K562 (cell line): ENCODE results near the gene CHAT. TPM values are rescaled to one million over a fixed set of nuclear protein-coding genes. Genes with fewer than 3 reads are reported as not detected.

Experiments used
- ATAC-seq: fragments of 200-7000 bp; cut with Tn5 transposase; 3 replicates; pipeline ENCODE4 v1.9.1; 2020; ENCODE audit warnings: moderate library complexity
- Bru-seq: library from RNA; stranded (reverse); fragments of 400-500 nt; gene quantifications from one replicate; lab custom pipeline; 2021; lab: Mats Ljungman, UMichigan
- BruChase-seq, 2 experiments: library from RNA; stranded (reverse); fragments of 400-500 nt; gene quantifications; one replicate each; lab custom pipeline; 2021; lab: Mats Ljungman, UMichigan
- BruUV-seq: library from RNA; stranded (reverse); fragments of 400-500 nt; replicated peaks from 2 replicates; lab custom pipeline; 2021; lab: Mats Ljungman, UMichigan
- CTCF ChIA-PET: fragments of 300-600 bp; formaldehyde crosslinking; extraction: SDS; loops from one replicate; lab custom pipeline; 2021; ENCODE audit warnings: low intra/inter-chr PET ratio; lab: Yijun Ruan, JAX
- POLR2A ChIA-PET: fragments of 300-600, 350-650 bp; sonication (Branson Sonifier 250); formaldehyde crosslinking; extraction: SDS; loops from one replicate; lab custom pipeline; 2021; ENCODE audit warnings: antibody characterized with exemption, inconsistent platforms; lab: Yijun Ruan, JAX
- DNase-seq, 4 experiments: peaks; one replicate each; pipeline versions ENCODE4 v3.0.0 to v3.0.0-alpha.2; 2011 to 2018; ENCODE audit warnings: low spot score in 3 of 4, mixed read lengths in 3 of 4; ENCODE audit errors: extremely low read depth in 1 of 4
- FAIRE-seq: peaks from 2 replicates; lab custom pipeline; 2011; peaks lifted over from hg19 to GRCh38; lab: Jason Lieb, UNC
- H2AFZ ChIP-seq: 2 replicates; pipeline ENCODE4 v1.6.0; 2011; ENCODE audit warnings: low read depth, low read length, control low read depth, inconsistent platforms
- H3K27ac ChIP-seq: fragments of 200-600 bp; 3 replicates; pipeline ENCODE4 v1.8.0; 2011; ENCODE audit warnings: low read depth, mild to moderate bottlenecking, control low read depth, inconsistent platforms, low read length, moderate library complexity, mixed read lengths; ENCODE audit errors: extremely low read depth
- H3K27me3 ChIP-seq, 2 experiments: fragments of 300-600 bp in 1 of 2; 2 replicates in 1 of 2; 3 replicates in 1 of 2; pipeline versions ENCODE4 v1.6.0 to v1.8.0; 2011; ENCODE audit warnings: inconsistent platforms in 2 of 2, low read length in 2 of 2, mild to moderate bottlenecking in 1 of 2, mixed read lengths in 1 of 2, moderate library complexity in 1 of 2; ENCODE audit not compliant: control insufficient read depth in 2 of 2, insufficient read depth in 2 of 2
- H3K36me3 ChIP-seq: fragments of 300-600 bp; 3 replicates; pipeline ENCODE4 v1.8.0; 2011; ENCODE audit warnings: mild to moderate bottlenecking, low read length, inconsistent platforms; ENCODE audit not compliant: control insufficient read depth, insufficient read depth
- H3K4me1 ChIP-seq, 2 experiments: fragments of 200-600 bp in 1 of 2; replicated peaks in 1 of 2; 2 replicates in 1 of 2; 3 replicates in 1 of 2; pipeline versions ENCODE4 v1.5.1 to v1.8.0; 2011; ENCODE audit warnings: inconsistent platforms in 2 of 2, low read length in 2 of 2, mild to moderate bottlenecking in 1 of 2, mixed read lengths in 1 of 2, moderate library complexity in 1 of 2; ENCODE audit not compliant: control insufficient read depth in 2 of 2, insufficient read depth in 2 of 2
- H3K4me2 ChIP-seq: 2 replicates; pipeline ENCODE4 v1.6.1; 2011; ENCODE audit warnings: low read length, control low read depth, inconsistent platforms, mixed read lengths; ENCODE audit not compliant: insufficient read depth
- H3K4me3 ChIP-seq: fragments of 200-600 bp; sonication (generic), shearing (Covaris generic); 2 replicates; pipeline ENCODE4 v1.5.1; 2016; ENCODE audit warnings: control low read depth, inconsistent platforms
- H3K79me2 ChIP-seq: fragments of 200-600 bp; 3 replicates; pipeline ENCODE4 v1.8.0; 2011; ENCODE audit warnings: low read length, inconsistent platforms; ENCODE audit not compliant: control insufficient read depth, insufficient read depth
- H3K9ac ChIP-seq, 2 experiments: 2 replicates each; pipeline versions ENCODE4 v1.6.0 to v1.6.1; 2011; ENCODE audit warnings: low read depth in 2 of 2, low read length in 2 of 2, control low read depth in 1 of 2, inconsistent platforms in 1 of 2, mild to moderate bottlenecking in 1 of 2, mixed read lengths in 1 of 2; ENCODE audit not compliant: insufficient read depth in 1 of 2
- H3K9me1 ChIP-seq: one replicate; pipeline ENCODE4 v1.6.0; 2011; ENCODE audit warnings: inconsistent platforms, mild to moderate bottlenecking, low read length, moderate library complexity; ENCODE audit not compliant: control insufficient read depth, insufficient read depth
- H3K9me3 ChIP-seq: replicated peaks from 2 replicates; pipeline ENCODE4 v1.5.1; 2011; ENCODE audit warnings: low read depth, low read length, inconsistent platforms; ENCODE audit not compliant: control insufficient read depth, insufficient read depth
- H4K20me1 ChIP-seq: replicated peaks from 2 replicates; pipeline ENCODE4 v1.6.1; 2011; ENCODE audit warnings: low read length, inconsistent platforms, mixed read lengths; ENCODE audit not compliant: control insufficient read depth, insufficient read depth
- CEBPG ChIP-seq, 3 experiments: fragments of 200-800 bp in 1 of 3; sonication (Bioruptor generic) in 1 of 3; sonication (generic) in 1 of 3; formaldehyde crosslinking in 1 of 3; IDR thresholded peaks in 2 of 3; conservative IDR thresholded peaks in 1 of 3; 2 replicates each; pipeline versions ENCODE4 v1.6.1 to v1.8.0; 2016 to 2022; ENCODE audit warnings: missing compliant biosample characterization in 2 of 3, missing genetic modification characterization in 2 of 3, mild to moderate bottlenecking in 1 of 3, missing genetic modification reagents in 1 of 3
- HMGN3 ChIP-seq: IDR thresholded peaks from 2 replicates; pipeline ENCODE4 v1.6.1; 2011; ENCODE audit warnings: borderline replicate concordance, low read depth, mild to moderate bottlenecking, mixed read lengths, low read length; ENCODE audit not compliant: insufficient read length; ENCODE audit errors: extremely low read depth
- MBD2 ChIP-seq: sonication (generic); IDR thresholded peaks from 2 replicates; pipeline ENCODE4 v1.6.1; 2016; ENCODE audit warnings: low read depth, borderline replicate concordance
- RNF219 ChIP-seq: fragments of 250-450 bp; sonication (Bioruptor Pico); IDR thresholded peaks from 2 replicates; pipeline ENCODE4 v1.5.0; 2022; ENCODE audit warnings: mild to moderate bottlenecking
- TCFL5 ChIP-seq: fragments of 250-450 bp; sonication (Bioruptor Pico); conservative IDR thresholded peaks from 2 replicates; pipeline ENCODE4 v1.6.1; 2021; ENCODE audit warnings: mild to moderate bottlenecking, moderate library complexity, matching md5 sums
- ZBTB5 ChIP-seq: fragments of 450-650 bp; IDR thresholded peaks from 2 replicates; pipeline ENCODE4 v1.6.1; 2017; ENCODE audit warnings: antibody characterized with exemption
- ZBTB8A ChIP-seq: fragments of 450-650 bp; IDR thresholded peaks from 2 replicates; pipeline ENCODE4 v1.6.1; 2018; ENCODE audit warnings: mild to moderate bottlenecking, moderate library complexity; ENCODE audit not compliant: partially characterized antibody
- ZNF121 ChIP-seq: sonication (generic); formaldehyde crosslinking; conservative IDR thresholded peaks from 2 replicates; pipeline ENCODE4 v1.8.0; 2022; ENCODE audit warnings: missing genetic modification reagents
- ZNF133 ChIP-seq: fragments of 250-450 bp; sonication (Bioruptor Pico); IDR thresholded peaks from 2 replicates; pipeline ENCODE4 v1.4.0; 2020; ENCODE audit warnings: mild to moderate bottlenecking
- ZNF232 ChIP-seq: sonication (generic); formaldehyde crosslinking; IDR thresholded peaks from 2 replicates; pipeline ENCODE4 v1.8.0; 2022; ENCODE audit warnings: mild to moderate bottlenecking, missing genetic modification reagents
- ZNF699 ChIP-seq: fragments of 250-450 bp; sonication (Bioruptor Pico); IDR thresholded peaks from 2 replicates; pipeline ENCODE4 v1.8.0; 2021; ENCODE audit warnings: mild to moderate bottlenecking, moderate library complexity; ENCODE audit not compliant: insufficient replicate concordance
- ZNF740 ChIP-seq, 3 experiments: fragments of 200-800 bp in 1 of 3; sonication (Bioruptor generic) in 1 of 3; sonication (generic) in 1 of 3; formaldehyde crosslinking in 1 of 3; IDR thresholded peaks; 2 replicates each; pipeline versions ENCODE4 v1.6.1 to v1.8.0; 2016 to 2022; ENCODE audit warnings: mild to moderate bottlenecking in 2 of 3, missing compliant biosample characterization in 2 of 3, missing genetic modification characterization in 2 of 3, missing genetic modification reagents in 1 of 3
- ZNF76 ChIP-seq: fragments of 250-450 bp; sonication (Bioruptor Pico); IDR thresholded peaks from 2 replicates; pipeline ENCODE4 v1.4.0; 2020; ENCODE audit warnings: mild to moderate bottlenecking, moderate library complexity, borderline replicate concordance
- WGBS: fragments of 100-300 bp; shearing (Covaris generic); methylation state at CpG from one replicate; pipeline ENCODE4 v1.1.6; 2016; ENCODE audit warnings: low coverage, mixed read lengths; ENCODE audit not compliant: insufficient coverage; ENCODE audit errors: missing lambda C conversion rate; 5-methylcytosine and 5-hydroxymethylcytosine counted together
- in situ Hi-C: fragments of 300-500 bp; cut with MboI; formaldehyde crosslinking; loops from 4 replicates; pipeline ENCODE4 v1.15.0; 2018; ENCODE audit warnings: inconsistent platforms, mixed read lengths
- intact Hi-C: fragments of 100-400 bp; cut with micrococcal nuclease; formaldehyde crosslinking; loops from 2 replicates; pipeline ENCODE4 v1.14.2; 2022
- long read RNA-seq, 3 experiments: library from polyadenylated mRNA in 2 of 3; library from RNA in 1 of 3; unstranded in 2 of 3; stranded (forward) in 1 of 3; transcript quantifications; one replicate each; pipeline ENCODE4 v2.0.0, GENCODE V29; 2019 to 2022
- polyA minus RNA-seq, 3 experiments: library from RNA; depleted of rRNA, polyadenylated mRNA; stranded (reverse); fragments of >200 nt; gene quantifications; 2 replicates each; pipeline ENCODE4 v1.2.3, GENCODE V29; 2011
- polyA plus RNA-seq, 8 experiments: library from polyadenylated mRNA; depleted of rRNA in 4 of 8; stranded (reverse) in 5 of 8; unstranded in 3 of 8; fragments of >200 nt; fragmentation: Nextera tagmentation in 2 of 8; fragmentation: Illumina TruSeq in 1 of 8; extraction: Ambion mirVana in 2 of 8; extraction: Trizol in 1 of 8; gene quantifications; 2 replicates each; pipeline versions ENCODE4 v1.2.1 to v1.2.3, GENCODE V29; 2011 to 2014; ENCODE audit warnings: inconsistent platforms in 1 of 8, missing spikeins in 1 of 8
- total RNA-seq, 7 experiments: library from RNA; depleted of rRNA in 6 of 7; stranded (reverse); fragments of >200 nt in 6 of 7; fragmentation: Illumina TruSeq in 2 of 7; extraction: Trizol in 2 of 7; gene quantifications; 2 replicates each; pipeline versions ENCODE4 v1.2.1 to v1.2.3, GENCODE V29; 2011 to 2021; ENCODE audit warnings: low replicate concordance in 1 of 7

Gene CHAT
- total RNA-seq (2011; cell fraction: chromatin; rRNA removed; ENCODE audit: low replicate concordance) = not detected in 2 replicates
- total RNA-seq (2011; cell fraction: nucleolus; rRNA removed) = not detected in 2 replicates
- total RNA-seq (2011; cell fraction: nucleoplasm; rRNA removed) = not detected in 2 replicates
- not detected in 2 replicates for total RNA-seq (2014; rRNA removed)
- total RNA-seq (2014; rRNA removed; fragmentation: Illumina TruSeq; extraction: Trizol) = not detected in 2 replicates
- total RNA-seq (2015; rRNA removed; fragmentation: Illumina TruSeq; extraction: Trizol) = not detected in 2 replicates
- total RNA-seq (2021) = not detected in 2 replicates
- not detected in 2 replicates for polyA plus RNA-seq (2011; rRNA removed)
- polyA plus RNA-seq (2011; cell fraction: cytosol; rRNA removed) = not detected in 2 replicates
- polyA plus RNA-seq (2011; cell fraction: nucleus; rRNA removed) = not detected in 2 replicates
- not detected in 2 replicates for polyA plus RNA-seq (2012)
- polyA plus RNA-seq (2014; fragmentation: Illumina TruSeq; extraction: Trizol) = not detected in 2 replicates
- not detected for polyA plus RNA-seq (2014; fragmentation: Nextera tagmentation; extraction: Ambion mirVana)
- not detected in 2 replicates for polyA plus RNA-seq (2014; rRNA removed)
- not detected in 2 replicates for polyA minus RNA-seq (2011; rRNA and poly(A)+ RNA removed)
- polyA minus RNA-seq (2011; cell fraction: cytosol; rRNA and poly(A)+ RNA removed) = not detected in 2 replicates
- not detected in 2 replicates for polyA minus RNA-seq (2011; cell fraction: nucleus; rRNA and poly(A)+ RNA removed)
- not detected for Bru-seq, nascent RNA
- not detected for BruChase-seq, experiment 1, labeled RNA remaining after a 2-hour chase
- BruChase-seq, experiment 2, labeled RNA remaining after a 6-hour chase = not detected
- long read RNA-seq, experiment 1 = 0 reads
- long read RNA-seq, experiment 2 = 0 reads
- long read RNA-seq, experiment 3 = 0 reads

- Histone ChIP-seq H2AFZ (no peak within 1 kb of the TSS), H3K36me3 (no peaks in the 10 kb centered on the region), H3K4me2 (no peak within 1 kb of the TSS), H3K27ac (no peak within 1 kb of the TSS), H3K9me1 (no peaks in the 10 kb centered on the region), H3K27me3 (peaks cover 16 to 37% of the 10 kb centered on the region in 2 experiments; a peak in 3 of 5 replicates), H3K79me2 (no peaks in the 10 kb centered on the region), H3K9me3 (no peaks in the 10 kb centered on the region), H3K4me1 (peaks cover 0 to 20% of the 10 kb centered on the region in 2 experiments; a peak in 2 of 5 replicates), H4K20me1 (no peaks in the 10 kb centered on the region; the same call in 1 of the 2 replicates), H3K9ac (no peak within 1 kb of the TSS; a peak in 1 of 4 replicates), H3K4me3 (no peak within 1 kb of the TSS)
- intact Hi-C loops (no loop called here), in situ Hi-C loops (no loop called here)
- DNase-seq (no peak), FAIRE-seq (no peak), ATAC-seq (no peak)
- no TSS peak for BruUV-seq
- ChIA-PET CTCF (no interaction called here), POLR2A (no interaction called here)
- 5% methylated on average over 9 of the region's 10 CpGs for WGBS
- TF ChIP-seq ZBTB8A (no peak), ZNF740 (CRISPR knock-in tag; IDR thresholded peaks at IDR 0.05) (no peak), ZNF740 (tag; IDR thresholded peaks at IDR 0.05) (no peak), ZNF699 (CRISPR knock-in tag) (no peak), TCFL5 (CRISPR knock-in tag) (no peak), ZNF232 (no peak), RNF219 (CRISPR knock-in tag) (no peak), ZNF76 (CRISPR knock-in tag) (no peak), ZBTB5 (no peak), ZNF121 (CRISPR knock-in tag) (no peak), ZNF133 (no peak), HMGN3 (no peak), CEBPG (CRISPR knock-in tag; IDR thresholded peaks at IDR 0.05) (no peak), CEBPG (tag; conservative IDR thresholded peaks at IDR 0.05 in 1 of 2, IDR thresholded peaks at IDR 0.05 in 1 of 2) (no peak), MBD2 (no peak)
These were observed at the start of gene CHAT for GRCh38 chr10:49613882-49614241. TSS of gene CHAT (plus strand) at chr10:49614037. CDS start at chr10:49614190, 153 bp downstream.
